HepG2 (cell line): ENCODE results near the gene CDK11B. TPM values are rescaled to one million over a fixed set of nuclear protein-coding genes. Genes with fewer than 3 reads are reported as not detected.

Experiments
- ETV6 ChIP-seq: sonication (generic); formaldehyde crosslinking; conservative IDR thresholded peaks from 2 replicates; pipeline ENCODE4 v1.4.0; 2020; ENCODE audit warnings: missing genetic modification reagents
- HDAC1 ChIP-seq: sonication (generic); formaldehyde crosslinking; IDR thresholded peaks from 2 replicates; pipeline ENCODE4 v1.5.1; 2020; ENCODE audit warnings: mild to moderate bottlenecking, missing genetic modification reagents
- HMGXB3 ChIP-seq: sonication (generic); formaldehyde crosslinking; IDR thresholded peaks from 2 replicates; pipeline ENCODE4 v1.4.0; 2020; ENCODE audit warnings: missing genetic modification reagents, borderline replicate concordance
- KAT2B ChIP-seq: fragments of 150-350 bp; IDR thresholded peaks from 2 replicates; pipeline ENCODE4 v1.6.1; 2014; ENCODE audit warnings: low read depth, low read length, borderline replicate concordance
- MAFG ChIP-seq: sonication (generic); formaldehyde crosslinking; IDR thresholded peaks from 2 replicates; pipeline ENCODE4 v1.5.1; 2020; ENCODE audit warnings: mild to moderate bottlenecking, missing genetic modification reagents
- MTF2 ChIP-seq: sonication (generic); formaldehyde crosslinking; IDR thresholded peaks from 2 replicates; pipeline ENCODE4 v1.5.0; 2020; ENCODE audit warnings: missing genetic modification reagents, borderline replicate concordance
- MXD4 ChIP-seq: IDR thresholded peaks from 2 replicates; pipeline ENCODE4 v1.6.1; 2016; ENCODE audit warnings: mild to moderate bottlenecking, missing biosample characterization, missing genetic modification reagents
- SCMH1 ChIP-seq: sonication (generic); formaldehyde crosslinking; IDR thresholded peaks from 2 replicates; pipeline ENCODE4 v1.9.0; 2021; ENCODE audit warnings: missing genetic modification reagents, mild to moderate bottlenecking, borderline replicate concordance
- SRSF4 ChIP-seq: fragments of 200-400 bp; formaldehyde crosslinking; IDR thresholded peaks from one replicate; pipeline ENCODE4 v1.6.1; 2018; ENCODE audit warnings: mild to moderate bottlenecking, low read depth, low read length, moderate library complexity; ENCODE audit not compliant: poor library complexity, severe bottlenecking
- THYN1 ChIP-seq: sonication (generic); formaldehyde crosslinking; IDR thresholded peaks from 2 replicates; pipeline ENCODE4 v1.8.1; 2023; ENCODE audit warnings: low read depth, mild to moderate bottlenecking, moderate library complexity, missing genetic modification reagents, borderline replicate concordance
- ZBTB4 ChIP-seq: sonication (generic); formaldehyde crosslinking; IDR thresholded peaks from 2 replicates; pipeline ENCODE4 v1.4.0; 2020; ENCODE audit warnings: missing genetic modification reagents, mild to moderate bottlenecking, borderline replicate concordance
- ZMYM3 ChIP-seq: sonication (generic); formaldehyde crosslinking; IDR thresholded peaks from 2 replicates; pipeline ENCODE4 v1.5.1; 2020; ENCODE audit warnings: mild to moderate bottlenecking, missing genetic modification reagents
- ZNF12 ChIP-seq: sonication (generic); formaldehyde crosslinking; IDR thresholded peaks from 2 replicates; pipeline ENCODE4 v1.5.0; 2020; ENCODE audit warnings: missing genetic modification reagents
- ZNF136 ChIP-seq: sonication (generic); formaldehyde crosslinking; IDR thresholded peaks from 2 replicates; pipeline ENCODE4 v1.8.1; 2022; ENCODE audit warnings: low read depth, mild to moderate bottlenecking, moderate library complexity, missing genetic modification reagents
- ZNF563 ChIP-seq: sonication (generic); formaldehyde crosslinking; IDR thresholded peaks from 2 replicates; pipeline ENCODE4 v1.8.0; 2022; ENCODE audit warnings: mild to moderate bottlenecking, moderate library complexity, missing genetic modification reagents
- ZNF564 ChIP-seq: sonication (generic); formaldehyde crosslinking; IDR thresholded peaks from 2 replicates; pipeline ENCODE4 v1.8.1; 2023; ENCODE audit warnings: mild to moderate bottlenecking, missing genetic modification reagents
- ZNF883 ChIP-seq: sonication (generic); formaldehyde crosslinking; IDR thresholded peaks from 2 replicates; pipeline ENCODE4 v1.5.1; 2020; ENCODE audit warnings: mild to moderate bottlenecking, missing genetic modification reagents; ENCODE audit errors: not compliant biosample characterization
- polyA plus RNA-seq, 8 experiments: library from polyadenylated mRNA; depleted of rRNA in 3 of 8; stranded (reverse) in 7 of 8; unstranded in 1 of 8; fragments of >200 nt; fragmentation: Illumina TruSeq in 4 of 8; extraction: Trizol in 4 of 8; gene quantifications; 2 replicates each; pipeline versions ENCODE4 v1.2.1 to v1.2.3, GENCODE V29; 2011 to 2016; ENCODE audit warnings: low read depth in 4 of 8, missing spikeins in 1 of 8, mixed read lengths in 1 of 8; ENCODE audit not compliant: insufficient read depth in 1 of 8
- total RNA-seq, 5 experiments: library from RNA; depleted of rRNA; stranded (reverse); fragments of >200 nt; fragmentation: Illumina TruSeq; extraction: Trizol; gene quantifications; 2 replicates each; pipeline ENCODE4 v1.2.3, GENCODE V29; 2016; ENCODE audit warnings: low read depth in 1 of 5
- TF ChIP-seq, protein P1 (sequence below): sonication (generic); formaldehyde crosslinking; conservative IDR thresholded peaks from 2 replicates; pipeline ENCODE4 v1.4.0; 2020; ENCODE audit warnings: missing genetic modification reagents
- TF ChIP-seq, protein P2 (sequence below): sonication (generic); formaldehyde crosslinking; IDR thresholded peaks from 2 replicates; pipeline ENCODE4 v1.5.0; 2020; ENCODE audit warnings: missing genetic modification reagents

Gene CDK11B
- total and polyA plus RNA-seq, 2 of the 13 experiments (the other 11 are each of a cell fraction or from before 2014, with no cell fraction given): 3.6 to 15.1 TPM

GRCh38 chr1:1678581-1679380 lies 20.0 kb upstream of the CDK11B start (continued):
- TF ChIP-seq SRSF4: no peak
- no peak for TF ChIP-seq ETV6 (CRISPR knock-in tag)
- peak; percentile 70; the same call in 1 of the 2 replicates for TF ChIP-seq ZNF564 (CRISPR knock-in tag)
- TF ChIP-seq, protein P1, sequence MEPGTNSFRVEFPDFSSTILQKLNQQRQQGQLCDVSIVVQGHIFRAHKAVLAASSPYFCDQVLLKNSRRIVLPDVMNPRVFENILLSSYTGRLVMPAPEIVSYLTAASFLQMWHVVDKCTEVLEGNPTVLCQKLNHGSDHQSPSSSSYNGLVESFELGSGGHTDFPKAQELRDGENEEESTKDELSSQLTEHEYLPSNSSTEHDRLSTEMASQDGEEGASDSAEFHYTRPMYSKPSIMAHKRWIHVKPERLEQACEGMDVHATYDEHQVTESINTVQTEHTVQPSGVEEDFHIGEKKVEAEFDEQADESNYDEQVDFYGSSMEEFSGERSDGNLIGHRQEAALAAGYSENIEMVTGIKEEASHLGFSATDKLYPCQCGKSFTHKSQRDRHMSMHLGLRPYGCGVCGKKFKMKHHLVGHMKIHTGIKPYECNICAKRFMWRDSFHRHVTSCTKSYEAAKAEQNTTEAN (CRISPR knock-in tag): no peak
- no peak for TF ChIP-seq MAFG (CRISPR knock-in tag)
- TF ChIP-seq HDAC1 (CRISPR knock-in tag): peak; percentile 75
- TF ChIP-seq HMGXB3: 0 out of 2 replicates have a peak, but pooled peaks have one; percentile 45
- TF ChIP-seq, protein P2, sequence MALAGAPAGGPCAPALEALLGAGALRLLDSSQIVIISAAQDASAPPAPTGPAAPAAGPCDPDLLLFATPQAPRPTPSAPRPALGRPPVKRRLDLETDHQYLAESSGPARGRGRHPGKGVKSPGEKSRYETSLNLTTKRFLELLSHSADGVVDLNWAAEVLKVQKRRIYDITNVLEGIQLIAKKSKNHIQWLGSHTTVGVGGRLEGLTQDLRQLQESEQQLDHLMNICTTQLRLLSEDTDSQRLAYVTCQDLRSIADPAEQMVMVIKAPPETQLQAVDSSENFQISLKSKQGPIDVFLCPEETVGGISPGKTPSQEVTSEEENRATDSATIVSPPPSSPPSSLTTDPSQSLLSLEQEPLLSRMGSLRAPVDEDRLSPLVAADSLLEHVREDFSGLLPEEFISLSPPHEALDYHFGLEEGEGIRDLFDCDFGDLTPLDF: no peak
- TF ChIP-seq ZNF136: no peak
- TF ChIP-seq ZNF883: no peak
- no peak for TF ChIP-seq MTF2 (CRISPR knock-in tag)
- no peak for TF ChIP-seq ZNF563 (CRISPR knock-in tag)
- peak; percentile 71; the same call in 1 of the 2 replicates for TF ChIP-seq ZMYM3
- no peak for TF ChIP-seq ZNF12
- TF ChIP-seq ZBTB4 (CRISPR knock-in tag): no peak
- no peak for TF ChIP-seq SCMH1 (CRISPR knock-in tag)
- no peak for TF ChIP-seq KAT2B
- TF ChIP-seq THYN1 (CRISPR knock-in tag): no peak
- TF ChIP-seq MXD4 (CRISPR knock-in tag): 0 out of 2 replicates have a peak, but pooled peaks have one; percentile 41
